Endothelial cell of umbilical vein (primary cell): Measurements from ENCODE around the gene ATP13A4. TPM values are rescaled to one million over a fixed set of nuclear protein-coding genes. Genes with fewer than 3 reads are reported as not detected.
A peak's percentile ranks its signal among the peaks of the same experiment; 100 is the strongest.

Experiments used
- BruUV-seq: library from RNA; stranded (reverse); fragments of 400-500 nt; replicated peaks from 2 replicates; lab custom pipeline; 2021; lab: Mats Ljungman, UMichigan
- CTCF ChIA-PET: fragments of 300-600, 350-600 bp; sonication (Branson Sonifier 250); formaldehyde crosslinking; loops from one replicate; lab custom pipeline; 2021; ENCODE audit warnings: antibody characterized with exemption, inconsistent platforms; lab: Charles Lee
- POLR2A ChIA-PET: fragments of 300-600, 350-600 bp; sonication (Branson Sonifier 250); formaldehyde crosslinking; loops from one replicate; lab custom pipeline; 2021; ENCODE audit warnings: antibody characterized with exemption, inconsistent platforms; lab: Charles Lee
- DNase-seq: peaks from one replicate; pipeline ENCODE4 v3.0.0-alpha.2; 2011; ENCODE audit warnings: low read depth, low spot score
- FAIRE-seq: peaks from 2 replicates; lab custom pipeline; 2011; peaks lifted over from hg19 to GRCh38; lab: Jason Lieb, UNC
- H2AFZ ChIP-seq: 2 replicates; pipeline ENCODE4 v1.6.0; 2012; ENCODE audit warnings: low read depth, low read length, control low read depth, inconsistent platforms
- H3K27ac ChIP-seq: 2 replicates; pipeline ENCODE4 v1.5.1; 2011; ENCODE audit warnings: low read depth, mild to moderate bottlenecking, control low read depth, low read length, moderate library complexity; ENCODE audit not compliant: insufficient read depth
- H3K27me3 ChIP-seq, 2 experiments: 2 replicates each; pipeline versions ENCODE4 v1.6.0 to v1.6.1; 2011; ENCODE audit warnings: low read length in 2 of 2, mixed read lengths in 1 of 2; ENCODE audit not compliant: control insufficient read depth in 2 of 2, insufficient read depth in 2 of 2
- H3K36me3 ChIP-seq, 2 experiments: 2 replicates in 1 of 2; 3 replicates in 1 of 2; pipeline ENCODE4 v1.5.1; 2011; ENCODE audit warnings: low read length in 2 of 2, mild to moderate bottlenecking in 1 of 2, moderate library complexity in 1 of 2; ENCODE audit not compliant: control insufficient read depth in 2 of 2, insufficient read depth in 2 of 2; ENCODE audit errors: extremely low read depth in 1 of 2
- H3K4me1 ChIP-seq: 3 replicates; pipeline ENCODE4 v1.5.1; 2011; ENCODE audit warnings: mild to moderate bottlenecking, low read length; ENCODE audit not compliant: control insufficient read depth, insufficient read depth; ENCODE audit errors: extremely low read depth
- H3K4me2 ChIP-seq: 2 replicates; pipeline ENCODE4 v1.6.1; 2011; ENCODE audit warnings: low read length, control low read depth, mixed read lengths; ENCODE audit not compliant: insufficient read depth
- H3K4me3 ChIP-seq, 3 experiments: fragments of 200-600 bp in 1 of 3; sonication (generic), shearing (Covaris generic) in 1 of 3; replicated peaks in 1 of 3; 2 replicates each; pipeline ENCODE4 v1.5.1; 2011 to 2016; ENCODE audit warnings: control low read depth in 3 of 3, low read length in 3 of 3, mild to moderate bottlenecking in 2 of 3, inconsistent platforms in 1 of 3, low read depth in 1 of 3, moderate library complexity in 1 of 3; ENCODE audit not compliant: insufficient read depth in 1 of 3
- H3K79me2 ChIP-seq: 2 replicates; pipeline ENCODE4 v1.6.0; 2012; ENCODE audit warnings: low read length, inconsistent platforms; ENCODE audit not compliant: control insufficient read depth, insufficient read depth
- H3K9ac ChIP-seq: replicated peaks from 2 replicates; pipeline ENCODE3; 2011; ENCODE audit warnings: low read length, control low read depth; ENCODE audit not compliant: insufficient read depth; ENCODE audit errors: extremely low read depth
- H3K9me1 ChIP-seq: replicated peaks from 3 replicates; pipeline ENCODE4 v1.6.0; 2011; ENCODE audit warnings: mild to moderate bottlenecking, low read length; ENCODE audit not compliant: control insufficient read depth, insufficient read depth; ENCODE audit errors: extremely low read depth
- H3K9me3 ChIP-seq: replicated peaks from 2 replicates; pipeline ENCODE4 v1.5.1; 2012; ENCODE audit warnings: low read length, inconsistent platforms; ENCODE audit not compliant: control insufficient read depth, insufficient read depth
- H4K20me1 ChIP-seq: replicated peaks from 2 replicates; pipeline ENCODE3; 2011; ENCODE audit warnings: mild to moderate bottlenecking, low read length; ENCODE audit not compliant: control insufficient read depth, insufficient read depth; ENCODE audit errors: extremely low read depth
- FOS ChIP-seq: IDR thresholded peaks from 2 replicates; pipeline ENCODE4 v1.6.1; 2011; ENCODE audit warnings: mild to moderate bottlenecking, low read length, moderate library complexity, borderline replicate concordance; ENCODE audit not compliant: insufficient read depth
- JUN ChIP-seq: IDR thresholded peaks from 2 replicates; pipeline ENCODE4 v1.6.1; 2011; ENCODE audit warnings: borderline replicate concordance, low read depth; ENCODE audit not compliant: insufficient read length, insufficient read depth
- MYC ChIP-seq: IDR thresholded peaks from one replicate; pipeline ENCODE4 v1.6.1; 2011; ENCODE audit warnings: mild to moderate bottlenecking, low read depth, low read length
- POLR2A ChIP-seq: IDR thresholded peaks from 2 replicates; pipeline ENCODE4 v1.6.1; 2012; ENCODE audit warnings: low read depth, mild to moderate bottlenecking, control low read depth, low read length
- POLR2AphosphoS5 ChIP-seq: IDR thresholded peaks from 2 replicates; pipeline ENCODE4 v1.6.1; 2012; ENCODE audit warnings: low read depth, mild to moderate bottlenecking, control low read depth, low read length, moderate library complexity; ENCODE audit not compliant: insufficient read depth
- dilution Hi-C: fragments of 300-500 bp; cut with MboI; formaldehyde crosslinking; loops from one replicate; pipeline ENCODE4 v1.15.0; 2019; ENCODE audit warnings: low sequenced_read_pairs; ENCODE audit not compliant: extremely low pct_ligation_motif_present
- intact Hi-C: fragments of 100-400 bp; cut with micrococcal nuclease; formaldehyde crosslinking; loops from one replicate; pipeline ENCODE4 v1.10.0; 2022
- polyA plus RNA-seq, 4 experiments: library from polyadenylated mRNA; depleted of rRNA in 3 of 4; stranded (reverse) in 3 of 4; unstranded in 1 of 4; fragments of >200 nt; gene quantifications; 2 replicates each; pipeline versions ENCODE4 v1.2.1 to v1.2.3, GENCODE V29; 2011 to 2012; ENCODE audit warnings: missing spikeins in 1 of 4
- total RNA-seq: library from RNA; stranded (reverse); gene quantifications from 2 replicates; pipeline ENCODE4 v1.2.3, GENCODE V29; 2021
- TF ChIP-seq, protein P1 (sequence below): IDR thresholded peaks from 2 replicates; pipeline ENCODE4 v1.6.1; 2011; ENCODE audit not compliant: insufficient read depth, insufficient read length

The ATP13A4 gene
- total and polyA plus RNA-seq, 2 donors (not counting 3 experiments of a cell fraction or from before 2014, with no cell fraction given), result not detected

- Histone ChIP-seq H3K79me2 (peaks cover 22% of the 10 kb centered on the region), H3K4me1 (peaks cover 18% of the 10 kb centered on the region), H3K27me3 (peaks cover 0 to 3% of the 10 kb centered on the region in 2 experiments), H3K4me2 (no peak overlapping the region), H3K9ac (no peak overlapping the region), H3K36me3 (no peaks in the 10 kb centered on the region), H4K20me1 (no peaks in the 10 kb centered on the region), H3K27ac (no peak overlapping the region), H3K9me1 (no peaks in the 10 kb centered on the region), H2AFZ (peak overlapping the region; percentile 26), H3K4me3 (no peak overlapping the region), H3K9me3 (no peaks in the 10 kb centered on the region)
- CTCF ChIA-PET, result interaction anchor here (0.6 kb wide), 1 partner anchor 932 kb away, joined by 3 read pairs; no protein-coding TSS in a partner anchor
- dilution Hi-C loops (no loop called here), intact Hi-C loops (loop anchor here (5.0 kb wide), 2 partner anchors 703 to 773 kb away; no protein-coding TSS in a partner anchor)
- TF ChIP-seq POLR2A (no peak), JUN (peak; percentile 22)
- DNase-seq (peak; percentile 15), FAIRE-seq (no peak)
- BruUV-seq, result no TSS peak
- POLR2A ChIA-PET, result no interaction called here
Observed at GRCh38 chr3:193590088-193590856, 35.6 kb upstream of the ATP13A4 start.

- H4K20me1 ChIP-seq, result no peaks in the 10 kb centered on the region
- H2AFZ ChIP-seq, result no peak overlapping the region
- TF ChIP-seq FOS (no peak), MYC (no peak), JUN (no peak), POLR2A (no peak), POLR2AphosphoS5 (no peak)
- TF ChIP-seq, protein P1, sequence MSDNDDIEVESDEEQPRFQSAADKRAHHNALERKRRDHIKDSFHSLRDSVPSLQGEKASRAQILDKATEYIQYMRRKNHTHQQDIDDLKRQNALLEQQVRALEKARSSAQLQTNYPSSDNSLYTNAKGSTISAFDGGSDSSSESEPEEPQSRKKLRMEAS, result no peak
- no TSS peak for BruUV-seq
- H3K9me1 ChIP-seq, result no peaks in the 10 kb centered on the region
- H3K79me2 ChIP-seq, result peaks cover 16% of the 10 kb centered on the region
- no peak overlapping the region for H3K27ac ChIP-seq
- no peak overlapping the region for H3K4me2 ChIP-seq
- peaks cover 0 to 3% of the 10 kb centered on the region in 2 experiments for H3K27me3 ChIP-seq
- H3K36me3 ChIP-seq, result no peaks in the 10 kb centered on the region
- ChIA-PET CTCF (interaction anchor here (0.6 kb wide), 1 partner anchor 932 kb away, joined by 3 read pairs; no protein-coding TSS in a partner anchor), POLR2A (no interaction called here)
- no peak overlapping the region for H3K4me3 ChIP-seq
- no peak for DNase-seq
- FAIRE-seq, result no peak
- dilution Hi-C loops (no loop called here), intact Hi-C loops (loop anchor here (5.0 kb wide), 2 partner anchors 702 to 772 kb away; no protein-coding TSS in a partner anchor)
- no peak overlapping the region for H3K9ac ChIP-seq
- no peaks in the 10 kb centered on the region for H3K9me3 ChIP-seq
- peaks cover 13% of the 10 kb centered on the region for H3K4me1 ChIP-seq
Observed at GRCh38 chr3:193589616-193590015, 34.9 kb upstream of the ATP13A4 start.
